ENCODE data around the gene NT5DC1. TPM values are rescaled to one million over a fixed set of nuclear protein-coding genes. Genes with fewer than 3 reads are reported as not detected.

NT5DC1 gene
- total and polyA plus RNA-seq, 11 donors, result 6.5 to 72.4 (median 50.9) TPM

GRCh38 chr6:116070616-116071389 is 29.9 kb upstream of the NT5DC1 start:
- ATAC-seq, result no peak
- no peaks in the 10 kb centered on the region for H3K27me3 ChIP-seq
- no peak for DNase-seq
- H3K9me3 ChIP-seq, result no peaks in the 10 kb centered on the region
- TF ChIP-seq POLR2A (IDR thresholded peaks at IDR 0.05), result no peak
- no peak for TF ChIP-seq CTCF (IDR thresholded peaks at IDR 0.05)
- intact Hi-C loops (cut with DNase I), result no loop called here
- no peaks in the 10 kb centered on the region for H3K36me3 ChIP-seq
- H3K4me3 ChIP-seq, result no peak overlapping the region
- no peak overlapping the region for H3K27ac ChIP-seq
- H3K4me1 ChIP-seq, result peaks cover 0 to 19% (median 0%) of the 10 kb centered on the region in 12 donors
- WGBS, 4 donors, result 51 to 53% (median 52%) methylated on average over 2 of the region's 2 CpGs

GRCh38 chr6:116072368-116072767 is 28.3 kb upstream of the NT5DC1 start:
- WGBS, 4 donors, result 29 to 58% (median 44%) methylated on average over 1 of the region's 1 CpG
- Histone ChIP-seq H3K27ac (no peak overlapping the region), H3K9me3 (no peaks in the 10 kb centered on the region), H3K4me1 (peaks cover 0 to 19% (median 0%) of the 10 kb centered on the region in 12 donors), H3K36me3 (no peaks in the 10 kb centered on the region), H3K4me3 (no peak overlapping the region), H3K27me3 (no peaks in the 10 kb centered on the region)
- DNase-seq (no peak), ATAC-seq (no peak)
- intact Hi-C loops (cut with DNase I), result no loop called here
- TF ChIP-seq CTCF (IDR thresholded peaks at IDR 0.05) (no peak), POLR2A (IDR thresholded peaks at IDR 0.05) (no peak)

- no peaks in the 10 kb centered on the region for H3K36me3 ChIP-seq
- H3K4me3 ChIP-seq, result no peak overlapping the region
- intact Hi-C loops (cut with DNase I), result no loop called here
- peaks cover 0 to 19% (median 0%) of the 10 kb centered on the region in 12 donors for H3K4me1 ChIP-seq
- no peaks in the 10 kb centered on the region for H3K9me3 ChIP-seq
- H3K27ac ChIP-seq, result no peak overlapping the region
- no peaks in the 10 kb centered on the region for H3K27me3 ChIP-seq
- ATAC-seq (peak in 1 of 4 donors; percentile 34), DNase-seq (no peak)
- 63 to 67% (median 65%) methylated on average over 2 of the region's 2 CpGs for WGBS, 4 donors
- TF ChIP-seq POLR2A (IDR thresholded peaks at IDR 0.05), result no peak
- TF ChIP-seq CTCF (IDR thresholded peaks at IDR 0.05), result no peak
These were observed 26.8 kb upstream of the NT5DC1 start for GRCh38 chr6:116073765-116074440.

- H3K36me3 ChIP-seq, result no peaks in the 10 kb centered on the region
- TF ChIP-seq CTCF (IDR thresholded peaks at IDR 0.05), result no peak
- TF ChIP-seq POLR2A (IDR thresholded peaks at IDR 0.05), result no peak
- no peak for DNase-seq
- intact Hi-C loops (cut with DNase I), result no loop called here
- no peaks in the 10 kb centered on the region for H3K27me3 ChIP-seq
- H3K27ac ChIP-seq, result peak overlapping the region in 1 of 12 donors; percentile 19
- no peak overlapping the region for H3K4me3 ChIP-seq
- ATAC-seq, result peak in 2 of 4 donors; percentile 36 to 54
- H3K9me3 ChIP-seq, result no peaks in the 10 kb centered on the region
- WGBS, 4 donors, result 90 to 95% (median 93%) methylated on average over 2 of the region's 2 CpGs
- peaks cover 0 to 19% (median 0%) of the 10 kb centered on the region in 12 donors for H3K4me1 ChIP-seq
These were observed 25.8 kb upstream of the NT5DC1 start for GRCh38 chr6:116074732-116075390.
